IMR-90 (cell line): ENCODE data around the gene MEIOB. TPM values are rescaled to one million over a fixed set of nuclear protein-coding genes. Genes with fewer than 3 reads are reported as not detected.

Experiments
- ATAC-seq: fragments of 200-7000 bp; cut with Tn5 transposase; 2 replicates; pipeline ENCODE4 v1.9.1; 2020; ENCODE audit warnings: low read depth, mild to moderate bottlenecking, moderate library complexity
- BruUV-seq: library from RNA; stranded (reverse); fragments of 400-500 nt; replicated peaks from 2 replicates; lab custom pipeline; 2021; lab: Mats Ljungman, UMichigan
- CTCF ChIA-PET: fragments of 300-600 bp; formaldehyde crosslinking; extraction: SDS; loops from one replicate; lab custom pipeline; 2021; ENCODE audit warnings: antibody characterized with exemption; lab: Yijun Ruan, JAX
- POLR2A ChIA-PET: fragments of 300-600 bp; sonication (Branson Sonifier 250); formaldehyde crosslinking; loops from one replicate; lab custom pipeline; 2022; ENCODE audit warnings: antibody characterized with exemption; ENCODE audit not compliant: unreplicated experiment; lab: Charles Lee
- DNase-seq: peaks from one replicate; pipeline ENCODE4 v3.0.0; 2013
- H2AFZ ChIP-seq: replicated peaks from 2 replicates; pipeline ENCODE3; 2013; ENCODE audit warnings: low read length, mild to moderate bottlenecking; ENCODE audit not compliant: poor library complexity
- H2AK5ac ChIP-seq: 2 replicates; pipeline ENCODE4 v1.6.1; 2013; ENCODE audit warnings: low read depth, low read length, inconsistent platforms
- H2AK9ac ChIP-seq: replicated peaks from 2 replicates; pipeline ENCODE3; 2013; ENCODE audit warnings: mild to moderate bottlenecking, low read depth, low read length, moderate library complexity; ENCODE audit not compliant: poor library complexity
- H2BK120ac ChIP-seq: 2 replicates; pipeline ENCODE4 v1.6.1; 2013; ENCODE audit warnings: low read depth, low read length, inconsistent platforms
- H2BK15ac ChIP-seq: 3 replicates; pipeline ENCODE4 v1.6.1; 2013; ENCODE audit warnings: low read depth, low read length, inconsistent platforms
- H2BK20ac ChIP-seq: 2 replicates; pipeline ENCODE4 v1.6.1; 2013; ENCODE audit warnings: low read depth, mild to moderate bottlenecking, inconsistent platforms, low read length, moderate library complexity
- H2BK5ac ChIP-seq: 2 replicates; pipeline ENCODE4 v1.6.1; 2013; ENCODE audit warnings: mild to moderate bottlenecking, low read depth, low read length, inconsistent platforms; ENCODE audit not compliant: poor library complexity, severe bottlenecking
- H3K14ac ChIP-seq: replicated peaks from 2 replicates; pipeline ENCODE4 v1.6.1; 2013; ENCODE audit warnings: low read depth, low read length, inconsistent platforms
- H3K18ac ChIP-seq: 2 replicates; pipeline ENCODE4 v1.6.1; 2013; ENCODE audit warnings: low read depth, low read length, control low read depth
- H3K23ac ChIP-seq: 2 replicates; pipeline ENCODE4 v1.6.1; 2013; ENCODE audit warnings: low read depth, low read length, inconsistent platforms
- H3K27ac ChIP-seq: 2 replicates; pipeline ENCODE4 v1.5.1; 2013; ENCODE audit warnings: mild to moderate bottlenecking, control low read depth, low read length; ENCODE audit not compliant: insufficient read depth
- H3K27me3 ChIP-seq: 2 replicates; pipeline ENCODE4 v1.6.1; 2013; ENCODE audit warnings: low read length; ENCODE audit not compliant: control insufficient read depth, insufficient read depth
- H3K36me3 ChIP-seq: 2 replicates; pipeline ENCODE4 v1.6.1; 2013; ENCODE audit warnings: low read length, mixed read lengths; ENCODE audit not compliant: control insufficient read depth, insufficient read depth
- H3K4ac ChIP-seq: 2 replicates; pipeline ENCODE4 v1.6.1; 2013; ENCODE audit warnings: low read depth, low read length, inconsistent platforms
- H3K4me1 ChIP-seq: 2 replicates; pipeline ENCODE4 v1.6.1; 2013; ENCODE audit warnings: low read length, mixed read lengths; ENCODE audit not compliant: control insufficient read depth, insufficient read depth
- H3K4me2 ChIP-seq: 2 replicates; pipeline ENCODE4 v1.6.1; 2013; ENCODE audit warnings: low read depth, mild to moderate bottlenecking, control low read depth, low read length, moderate library complexity
- H3K4me3 ChIP-seq: 2 replicates; pipeline ENCODE4 v1.5.1; 2013; ENCODE audit warnings: low read depth, mild to moderate bottlenecking, control low read depth, low read length, moderate library complexity; ENCODE audit not compliant: insufficient read depth
- H3K56ac ChIP-seq: 2 replicates; pipeline ENCODE4 v1.6.1; 2013; ENCODE audit warnings: low read length, inconsistent platforms; ENCODE audit not compliant: insufficient read depth; ENCODE audit errors: extremely low read depth
- H3K79me1 ChIP-seq, 2 experiments: 2 replicates each; pipeline ENCODE4 v1.6.1; 2013; ENCODE audit warnings: low read length in 2 of 2, inconsistent platforms in 1 of 2, low read depth in 1 of 2
- H3K9ac ChIP-seq: 2 replicates; pipeline ENCODE4 v1.6.1; 2013; ENCODE audit warnings: low read depth, low read length, control low read depth
- H3K9me1 ChIP-seq: 2 replicates; pipeline ENCODE4 v1.6.1; 2013; ENCODE audit warnings: low read length, inconsistent platforms; ENCODE audit not compliant: insufficient read depth
- H3K9me3 ChIP-seq: 2 replicates; pipeline ENCODE4 v1.6.1; 2013; ENCODE audit warnings: low read length; ENCODE audit not compliant: control insufficient read depth, insufficient read depth
- H4K20me1 ChIP-seq: 2 replicates; pipeline ENCODE4 v1.6.1; 2013; ENCODE audit warnings: low read length, inconsistent platforms; ENCODE audit not compliant: insufficient read depth
- H4K5ac ChIP-seq: 2 replicates; pipeline ENCODE4 v1.6.1; 2013; ENCODE audit warnings: mild to moderate bottlenecking, low read depth, low read length, control low read depth
- H4K8ac ChIP-seq, 2 experiments: 2 replicates each; pipeline ENCODE4 v1.6.1; 2013; ENCODE audit warnings: low read depth in 2 of 2, low read length in 2 of 2, control low read depth in 1 of 2, inconsistent platforms in 1 of 2
- H4K91ac ChIP-seq: 2 replicates; pipeline ENCODE4 v1.6.1; 2013; ENCODE audit warnings: low read depth, low read length, inconsistent platforms; ENCODE audit not compliant: insufficient read depth
- CEBPB ChIP-seq: IDR thresholded peaks from 2 replicates; pipeline ENCODE4 v1.6.1; 2012; ENCODE audit warnings: low read depth, low read length, improper control_type of control experiment
- CTCF ChIP-seq: conservative IDR thresholded peaks from 2 replicates; pipeline ENCODE4 v1.5.1; 2012; ENCODE audit warnings: mild to moderate bottlenecking, low read depth, low read length, improper control_type of control experiment
- ELK1 ChIP-seq: fragments of 150-350 bp; IDR thresholded peaks from 2 replicates; pipeline ENCODE4 v1.6.1; 2016; ENCODE audit warnings: low read depth, mild to moderate bottlenecking, low read length, moderate library complexity, borderline replicate concordance
- FOS ChIP-seq: fragments of 150-350 bp; IDR thresholded peaks from 2 replicates; pipeline ENCODE4 v1.6.1; 2016; ENCODE audit warnings: low read depth, low read length
- MAFK ChIP-seq: IDR thresholded peaks from 2 replicates; pipeline ENCODE4 v1.6.1; 2012; ENCODE audit warnings: low read depth, low read length, improper control_type of control experiment
- MXI1 ChIP-seq: IDR thresholded peaks from 2 replicates; pipeline ENCODE4 v1.6.1; 2012; ENCODE audit warnings: low read depth, mild to moderate bottlenecking, low read length, moderate library complexity, borderline replicate concordance
- RAD21 ChIP-seq: IDR thresholded peaks from 2 replicates; pipeline ENCODE4 v1.6.1; 2012; ENCODE audit warnings: low read length, improper control_type of control experiment
- RCOR1 ChIP-seq: IDR thresholded peaks from 2 replicates; pipeline ENCODE4 v1.6.1; 2012; ENCODE audit warnings: mild to moderate bottlenecking, low read length, improper control_type of control experiment; ENCODE audit not compliant: insufficient replicate concordance
- SMC3 ChIP-seq: fragments of 150-350 bp; IDR thresholded peaks from 2 replicates; pipeline ENCODE4 v1.6.1; 2016; ENCODE audit warnings: low read depth, mild to moderate bottlenecking, antibody characterized with exemption, low read length, moderate library complexity
- USF2 ChIP-seq: fragments of 150-350 bp; IDR thresholded peaks from 2 replicates; pipeline ENCODE4 v1.6.1; 2017; ENCODE audit warnings: mild to moderate bottlenecking, antibody characterized with exemption, low read length, low read depth
- WGBS, 2 experiments: methylation state at CpG; one replicate each; pipeline versions ENCODE4 v1.1.5 to v1.1.7; 2013; ENCODE audit warnings: missing lambda C conversion rate in 2 of 2; ENCODE audit not compliant: insufficient read length in 1 of 2; ENCODE audit errors: extremely low coverage in 2 of 2; 5-methylcytosine and 5-hydroxymethylcytosine counted together
- dilution Hi-C: fragments of 300-500 bp; cut with HindIII; formaldehyde crosslinking; loops from one replicate; pipeline ENCODE4 v1.14.3; 2018; ENCODE audit warnings: low sequenced_read_pairs; ENCODE audit not compliant: unreplicated experiment
- in situ Hi-C: fragments of 300-500 bp; cut with MboI; formaldehyde crosslinking; loops from 3 replicates; pipeline ENCODE4 v1.14.3; 2019; ENCODE audit warnings: low sequenced_read_pairs, inconsistent platforms, mixed read lengths
- intact Hi-C: fragments of 100-400 bp; cut with micrococcal nuclease; formaldehyde crosslinking; loops from 2 replicates; pipeline ENCODE4 v1.10.0; 2022
- polyA plus RNA-seq, 3 experiments: library from polyadenylated mRNA; depleted of rRNA; stranded (reverse); fragments of >200 nt; gene quantifications; 2 replicates each; pipeline ENCODE4 v1.2.3, GENCODE V29; 2012; ENCODE audit warnings: low replicate concordance in 1 of 3
- total RNA-seq: library from RNA; depleted of rRNA; stranded (reverse); fragments of >200 nt; gene quantifications from 2 replicates; pipeline ENCODE4 v1.2.3, GENCODE V29; 2012

Gene MEIOB
- total and polyA plus RNA-seq, 2 of the 4 experiments (the other 2 are of a cell fraction) = 0.14 TPM; not detected in 1

GRCh38 chr16:1870365-1871082 is 1.4 kb downstream of the MEIOB start (continued):
- TF ChIP-seq RAD21 = no peak

- Histone ChIP-seq H2AK5ac (no peak overlapping the region), H3K4ac (no peak overlapping the region), H3K9me3 (no peaks in the 10 kb centered on the region), H3K9ac (no peak overlapping the region), H2BK120ac (no peak overlapping the region), H4K8ac (no peak overlapping the region), H3K4me2 (no peak overlapping the region), H3K79me1 (no peaks in the 10 kb centered on the region), H3K9me1 (no peaks in the 10 kb centered on the region), H2AFZ (no peak overlapping the region), H3K14ac (no peak overlapping the region), H4K91ac (no peak overlapping the region), H3K4me3 (no peak overlapping the region), H3K23ac (no peak overlapping the region), H4K20me1 (0 out of 2 replicates have a peak, but pooled peaks cover 4% of the 10 kb centered on the region), H3K4me1 (peaks cover 2% of the 10 kb centered on the region; the same call in 1 of the 2 replicates), H2AK9ac (no peak overlapping the region), H2BK15ac (no peak overlapping the region), H3K27ac (no peak overlapping the region), H3K27me3 (peaks cover 20% of the 10 kb centered on the region), H3K36me3 (no peaks in the 10 kb centered on the region), H3K56ac (no peak overlapping the region), H2BK5ac (no peak overlapping the region), H3K18ac (no peak overlapping the region), H4K5ac (no peak overlapping the region), H2BK20ac (no peak overlapping the region)
- POLR2A ChIA-PET = no interaction called here
- in situ Hi-C loops (no loop called here), dilution Hi-C loops (no loop called here), intact Hi-C loops (no loop called here)
- ATAC-seq (no peak), DNase-seq (no peak)
- CTCF ChIA-PET = interaction anchor here (0.6 kb wide), 1 partner anchor 42 kb away, joined by 3 read pairs; no protein-coding TSS in a partner anchor
- no TSS peak for BruUV-seq
- WGBS, 2 experiments = no CpG with 5 or more reads among the region's 6 CpGs
- no peak for TF ChIP-seq MAFK
- TF ChIP-seq ELK1 = no peak
- no peak for TF ChIP-seq MXI1
- TF ChIP-seq USF2 = no peak
- TF ChIP-seq CTCF = no peak
- no peak for TF ChIP-seq FOS
- TF ChIP-seq CEBPB = no peak
- no peak for TF ChIP-seq SMC3
- TF ChIP-seq RCOR1 = no peak
Observed at GRCh38 chr16:1865902-1866690, 5.9 kb downstream of the MEIOB start.
